GM23338 (cell line): Measurements from ENCODE around the gene MOB3B. TPM values are rescaled to one million over a fixed set of nuclear protein-coding genes. Genes with fewer than 3 reads are reported as not detected.

Experiments used
- ATAC-seq: fragments of 200-7000 bp; cut with Tn5 transposase; 3 replicates; pipeline ENCODE4 v1.9.1; 2020
- DNase-seq: peaks from one replicate; pipeline ENCODE4 v3.0.0-alpha.2; 2015; ENCODE audit warnings: low spot score
- H2AFZ ChIP-seq: fragments of 200-600 bp; sonication (generic); 2 replicates; pipeline ENCODE4 v1.8.0; 2016; ENCODE audit warnings: antibody characterized with exemption, mild to moderate bottlenecking, moderate library complexity
- H3F3A ChIP-seq: fragments of 200-600 bp; sonication (generic); replicated peaks from 2 replicates; pipeline ENCODE4 v1.8.0; 2017; ENCODE audit warnings: antibody characterized with exemption, mixed run types, low read depth
- H3K27ac ChIP-seq: fragments of 200-600 bp; sonication (generic); 2 replicates; pipeline ENCODE4 v1.6.1; 2016; ENCODE audit warnings: low read depth
- H3K27me3 ChIP-seq: fragments of 200-600 bp; sonication (generic); 2 replicates; pipeline ENCODE4 v1.8.0; 2016; ENCODE audit warnings: mild to moderate bottlenecking, mixed run types, moderate library complexity; ENCODE audit not compliant: insufficient read depth
- H3K36me3 ChIP-seq: fragments of 200-600 bp; sonication (generic); 2 replicates; pipeline ENCODE4 v1.8.0; 2016; ENCODE audit warnings: mild to moderate bottlenecking; ENCODE audit not compliant: insufficient read depth
- H3K4me1 ChIP-seq: fragments of 200-600 bp; sonication (generic); 2 replicates; pipeline ENCODE4 v1.8.0; 2016; ENCODE audit warnings: mild to moderate bottlenecking, moderate library complexity; ENCODE audit not compliant: insufficient read depth
- H3K4me2 ChIP-seq: fragments of 200-600 bp; sonication (generic); 2 replicates; pipeline ENCODE4 v1.7.1; 2017; ENCODE audit warnings: mixed run types
- H3K4me3 ChIP-seq: fragments of 200-600 bp; sonication (generic); 2 replicates; pipeline ENCODE4 v1.6.1; 2016; ENCODE audit warnings: mixed run types
- H3K79me2 ChIP-seq: fragments of 200-600 bp; sonication (generic); replicated peaks from 2 replicates; pipeline ENCODE4 v1.8.0; 2017; ENCODE audit warnings: mild to moderate bottlenecking; ENCODE audit not compliant: insufficient read depth
- H3K9me2 ChIP-seq: fragments of 200-600 bp; sonication (generic); 2 replicates; pipeline ENCODE4 v1.8.0; 2017; ENCODE audit not compliant: insufficient read depth
- H4K20me1 ChIP-seq: fragments of 200-600 bp; sonication (generic); replicated peaks from 2 replicates; pipeline ENCODE4 v1.8.0; 2017; ENCODE audit warnings: mild to moderate bottlenecking; ENCODE audit not compliant: insufficient read depth
- H3K27ac Mint-ChIP-seq: 2 replicates; pipeline ENCODE4 v1.8.0; 2020; ENCODE audit warnings: inconsistent platforms, mild to moderate bottlenecking, moderate library complexity, mixed read lengths
- H3K27me3 Mint-ChIP-seq: 3 replicates; pipeline ENCODE4 v1.8.0; 2022; ENCODE audit warnings: low read depth, mild to moderate bottlenecking, moderate library complexity, mixed read lengths, inconsistent platforms; ENCODE audit not compliant: insufficient read depth, poor library complexity
- H3K36me3 Mint-ChIP-seq: 3 replicates; pipeline ENCODE4 v1.8.0; 2021; ENCODE audit warnings: low read depth, mild to moderate bottlenecking, inconsistent platforms, moderate library complexity, mixed read lengths
- H3K4me1 Mint-ChIP-seq: 3 replicates; pipeline ENCODE4 v1.8.0; 2020; ENCODE audit warnings: mild to moderate bottlenecking, inconsistent platforms, mixed read lengths
- H3K4me3 Mint-ChIP-seq: 3 replicates; pipeline ENCODE4 v1.8.0; 2021; ENCODE audit warnings: moderate library complexity, mild to moderate bottlenecking, inconsistent platforms, mixed read lengths
- H3K9me3 Mint-ChIP-seq: 3 replicates; pipeline ENCODE4 v1.8.0; 2020; ENCODE audit warnings: moderate library complexity, mild to moderate bottlenecking, inconsistent platforms, mixed read lengths
- CREB1 ChIP-seq: fragments of 250-450 bp; sonication (Bioruptor Pico); IDR thresholded peaks from 2 replicates; pipeline ENCODE4 v1.5.0; 2020; ENCODE audit warnings: low read depth, mild to moderate bottlenecking, moderate library complexity
- EZH2 ChIP-seq: fragments of 200-600 bp; sonication (generic); IDR thresholded peaks from one replicate; pipeline ENCODE4 v1.8.0; 2017; ENCODE audit warnings: antibody characterized with exemption, mild to moderate bottlenecking, low read depth; ENCODE audit not compliant: unreplicated experiment
- EZH2phosphoT487 ChIP-seq: fragments of 200-600 bp; sonication (generic); IDR thresholded peaks from one replicate; pipeline ENCODE4 v1.8.1; 2018; ENCODE audit warnings: antibody characterized with exemption; ENCODE audit not compliant: unreplicated experiment
- JUNB ChIP-seq: IDR thresholded peaks from one replicate; pipeline ENCODE4 v1.6.1; 2016; ENCODE audit warnings: antibody characterized with exemption; ENCODE audit not compliant: unreplicated experiment
- NANOG ChIP-seq: IDR thresholded peaks from 2 replicates; pipeline ENCODE4 v1.6.1; 2016; ENCODE audit warnings: antibody characterized with exemption, borderline replicate concordance
- POLR2AphosphoS5 ChIP-seq: IDR thresholded peaks from 2 replicates; pipeline ENCODE4 v1.6.1; 2016; ENCODE audit warnings: antibody characterized with exemption, low read depth
- STAT1 ChIP-seq: IDR thresholded peaks from one replicate; pipeline ENCODE4 v1.6.1; 2016; ENCODE audit warnings: antibody characterized with exemption; ENCODE audit not compliant: unreplicated experiment
- ZNF114 ChIP-seq: fragments of 250-450 bp; sonication (Bioruptor Pico); IDR thresholded peaks from 2 replicates; pipeline ENCODE4 v1.5.0; 2020; ENCODE audit warnings: mild to moderate bottlenecking, moderate library complexity
- ZNF331 ChIP-seq: fragments of 250-450 bp; sonication (Bioruptor Pico); IDR thresholded peaks from 2 replicates; pipeline ENCODE4 v1.5.0; 2020; ENCODE audit warnings: low read depth, mild to moderate bottlenecking, moderate library complexity
- polyA plus RNA-seq: library from polyadenylated mRNA; unstranded; fragments of >200 nt; fragmentation: Nextera tagmentation; extraction: Ambion mirVana; gene quantifications from 2 replicates; pipeline ENCODE4 v1.2.1, GENCODE V29; 2016
- total RNA-seq: library from RNA; depleted of rRNA; stranded (reverse); fragments of >200 nt; shearing (Covaris generic); gene quantifications from 2 replicates; pipeline ENCODE4 v1.2.3, GENCODE V29; 2014
- TF ChIP-seq, protein P1 (sequence below): IDR thresholded peaks from one replicate; pipeline ENCODE4 v1.6.1; 2018; ENCODE audit warnings: antibody characterized with exemption; ENCODE audit not compliant: unreplicated experiment
- TF ChIP-seq, protein P2 (sequence below): IDR thresholded peaks from 2 replicates; pipeline ENCODE4 v1.6.1; 2016; ENCODE audit warnings: antibody characterized with exemption
- TF ChIP-seq, protein P3 (sequence below), 2 experiments: fragments of 200-600 bp in 1 of 2; sonication (generic) in 1 of 2; conservative IDR thresholded peaks; 2 replicates each; pipeline versions ENCODE4 v1.5.1 to v1.6.1; 2016 to 2017; ENCODE audit warnings: antibody characterized with exemption in 2 of 2, low read depth in 2 of 2, mild to moderate bottlenecking in 2 of 2, moderate library complexity in 1 of 2

The MOB3B gene
- total and polyA plus RNA-seq, 2 experiments from 2014 or later: 7.6 to 12.1 TPM

DNA sequence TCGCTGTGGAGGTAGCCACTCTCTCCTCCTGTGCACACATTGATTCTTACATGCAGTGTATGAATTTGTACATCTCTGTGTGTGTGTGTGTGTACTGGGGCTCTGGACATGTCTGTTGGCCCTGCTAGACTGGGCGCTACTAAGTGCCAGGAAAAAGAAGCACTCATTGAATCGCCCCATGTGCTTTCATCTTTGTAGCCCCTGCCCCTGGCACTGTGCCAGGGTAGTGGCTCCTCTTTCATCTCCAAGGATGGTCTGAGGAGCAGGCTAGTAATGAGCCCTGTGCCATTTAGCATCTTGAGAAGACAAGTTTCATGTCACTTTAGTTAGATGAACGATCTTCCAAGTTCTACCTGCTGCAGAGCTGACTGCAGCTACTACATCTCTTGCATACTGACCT, 198.2 kb downstream of the MOB3B start:
- Histone ChIP-seq H2AFZ (no peak overlapping the region), H3K27ac (no peak overlapping the region), H3K4me2 (no peak overlapping the region), H3K79me2 (no peaks in the 10 kb centered on the region), H3K9me2 (no peaks in the 10 kb centered on the region), H3K27me3 (no peaks in the 10 kb centered on the region), H3K4me3 (no peak overlapping the region), H4K20me1 (peaks cover 5% of the 10 kb centered on the region; the same call in 1 of the 2 replicates), H3K4me1 (peaks cover 18% of the 10 kb centered on the region), H3F3A (no peaks in the 10 kb centered on the region), H3K36me3 (no peaks in the 10 kb centered on the region)
- H3K36me3 Mint-ChIP-seq: peaks cover 24% of the 10 kb centered on the region
- H3K4me1 Mint-ChIP-seq: peaks cover 44% of the 10 kb centered on the region
- ATAC-seq: no peak
- H3K9me3 Mint-ChIP-seq: no peaks in the 10 kb centered on the region
- H3K4me3 Mint-ChIP-seq: no peak overlapping the region
- TF ChIP-seq STAT1: no peak
- TF ChIP-seq, protein P1, sequence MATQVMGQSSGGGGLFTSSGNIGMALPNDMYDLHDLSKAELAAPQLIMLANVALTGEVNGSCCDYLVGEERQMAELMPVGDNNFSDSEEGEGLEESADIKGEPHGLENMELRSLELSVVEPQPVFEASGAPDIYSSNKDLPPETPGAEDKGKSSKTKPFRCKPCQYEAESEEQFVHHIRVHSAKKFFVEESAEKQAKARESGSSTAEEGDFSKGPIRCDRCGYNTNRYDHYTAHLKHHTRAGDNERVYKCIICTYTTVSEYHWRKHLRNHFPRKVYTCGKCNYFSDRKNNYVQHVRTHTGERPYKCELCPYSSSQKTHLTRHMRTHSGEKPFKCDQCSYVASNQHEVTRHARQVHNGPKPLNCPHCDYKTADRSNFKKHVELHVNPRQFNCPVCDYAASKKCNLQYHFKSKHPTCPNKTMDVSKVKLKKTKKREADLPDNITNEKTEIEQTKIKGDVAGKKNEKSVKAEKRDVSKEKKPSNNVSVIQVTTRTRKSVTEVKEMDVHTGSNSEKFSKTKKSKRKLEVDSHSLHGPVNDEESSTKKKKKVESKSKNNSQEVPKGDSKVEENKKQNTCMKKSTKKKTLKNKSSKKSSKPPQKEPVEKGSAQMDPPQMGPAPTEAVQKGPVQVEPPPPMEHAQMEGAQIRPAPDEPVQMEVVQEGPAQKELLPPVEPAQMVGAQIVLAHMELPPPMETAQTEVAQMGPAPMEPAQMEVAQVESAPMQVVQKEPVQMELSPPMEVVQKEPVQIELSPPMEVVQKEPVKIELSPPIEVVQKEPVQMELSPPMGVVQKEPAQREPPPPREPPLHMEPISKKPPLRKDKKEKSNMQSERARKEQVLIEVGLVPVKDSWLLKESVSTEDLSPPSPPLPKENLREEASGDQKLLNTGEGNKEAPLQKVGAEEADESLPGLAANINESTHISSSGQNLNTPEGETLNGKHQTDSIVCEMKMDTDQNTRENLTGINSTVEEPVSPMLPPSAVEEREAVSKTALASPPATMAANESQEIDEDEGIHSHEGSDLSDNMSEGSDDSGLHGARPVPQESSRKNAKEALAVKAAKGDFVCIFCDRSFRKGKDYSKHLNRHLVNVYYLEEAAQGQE: no peak
- no peak overlapping the region for H3K27ac Mint-ChIP-seq
- no peak for DNase-seq
- H3K27me3 Mint-ChIP-seq: peaks cover 7% of the 10 kb centered on the region

GRCh38 chr9:27329291-27329690, 200.3 kb downstream of the MOB3B start:
- Histone ChIP-seq H3K4me1 (peaks cover 9% of the 10 kb centered on the region; the same call in 1 of the 2 replicates), H3F3A (no peaks in the 10 kb centered on the region), H2AFZ (no peak overlapping the region), H4K20me1 (peaks cover 5% of the 10 kb centered on the region; the same call in 1 of the 2 replicates), H3K4me2 (no peak overlapping the region), H3K79me2 (no peaks in the 10 kb centered on the region), H3K27me3 (no peaks in the 10 kb centered on the region), H3K9me2 (no peaks in the 10 kb centered on the region), H3K27ac (no peak overlapping the region), H3K4me3 (no peak overlapping the region), H3K36me3 (no peaks in the 10 kb centered on the region)
- H3K9me3 Mint-ChIP-seq: peaks cover 12% of the 10 kb centered on the region
- DNase-seq: no peak
- no peak overlapping the region for H3K4me3 Mint-ChIP-seq
- H3K27me3 Mint-ChIP-seq: peaks cover 6% of the 10 kb centered on the region
- H3K27ac Mint-ChIP-seq: no peak overlapping the region
- ATAC-seq: no peak
- peaks cover 32% of the 10 kb centered on the region for H3K4me1 Mint-ChIP-seq
- H3K36me3 Mint-ChIP-seq: peaks cover 40% of the 10 kb centered on the region
- TF ChIP-seq ZNF331 (CRISPR knock-in tag) (no peak), POLR2AphosphoS5 (no peak), NANOG (no peak), EZH2phosphoT487 (no peak), CREB1 (CRISPR knock-in tag) (no peak), ZNF114 (CRISPR knock-in tag) (no peak), JUNB (no peak), EZH2 (no peak)
- TF ChIP-seq, protein P2, sequence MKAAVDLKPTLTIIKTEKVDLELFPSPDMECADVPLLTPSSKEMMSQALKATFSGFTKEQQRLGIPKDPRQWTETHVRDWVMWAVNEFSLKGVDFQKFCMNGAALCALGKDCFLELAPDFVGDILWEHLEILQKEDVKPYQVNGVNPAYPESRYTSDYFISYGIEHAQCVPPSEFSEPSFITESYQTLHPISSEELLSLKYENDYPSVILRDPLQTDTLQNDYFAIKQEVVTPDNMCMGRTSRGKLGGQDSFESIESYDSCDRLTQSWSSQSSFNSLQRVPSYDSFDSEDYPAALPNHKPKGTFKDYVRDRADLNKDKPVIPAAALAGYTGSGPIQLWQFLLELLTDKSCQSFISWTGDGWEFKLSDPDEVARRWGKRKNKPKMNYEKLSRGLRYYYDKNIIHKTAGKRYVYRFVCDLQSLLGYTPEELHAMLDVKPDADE: no peak
- TF ChIP-seq, protein P3, sequence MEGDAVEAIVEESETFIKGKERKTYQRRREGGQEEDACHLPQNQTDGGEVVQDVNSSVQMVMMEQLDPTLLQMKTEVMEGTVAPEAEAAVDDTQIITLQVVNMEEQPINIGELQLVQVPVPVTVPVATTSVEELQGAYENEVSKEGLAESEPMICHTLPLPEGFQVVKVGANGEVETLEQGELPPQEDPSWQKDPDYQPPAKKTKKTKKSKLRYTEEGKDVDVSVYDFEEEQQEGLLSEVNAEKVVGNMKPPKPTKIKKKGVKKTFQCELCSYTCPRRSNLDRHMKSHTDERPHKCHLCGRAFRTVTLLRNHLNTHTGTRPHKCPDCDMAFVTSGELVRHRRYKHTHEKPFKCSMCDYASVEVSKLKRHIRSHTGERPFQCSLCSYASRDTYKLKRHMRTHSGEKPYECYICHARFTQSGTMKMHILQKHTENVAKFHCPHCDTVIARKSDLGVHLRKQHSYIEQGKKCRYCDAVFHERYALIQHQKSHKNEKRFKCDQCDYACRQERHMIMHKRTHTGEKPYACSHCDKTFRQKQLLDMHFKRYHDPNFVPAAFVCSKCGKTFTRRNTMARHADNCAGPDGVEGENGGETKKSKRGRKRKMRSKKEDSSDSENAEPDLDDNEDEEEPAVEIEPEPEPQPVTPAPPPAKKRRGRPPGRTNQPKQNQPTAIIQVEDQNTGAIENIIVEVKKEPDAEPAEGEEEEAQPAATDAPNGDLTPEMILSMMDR (conservative IDR thresholded peaks at IDR 0.05; ENCODE audit: low read depth in 2 of 2): no peak
- TF ChIP-seq, protein P1: no peak
